ENCODE measurements around the gene PRELP. TPM values are rescaled to one million over a fixed set of nuclear protein-coding genes. Genes with fewer than 3 reads are reported as not detected.
"Not testable (repeated sequence)": the region's sequence is repeated elsewhere in the genome, so short reads cannot be mapped to it uniquely, and the experiment has no call there.

PRELP gene
- total RNA-seq, 1 donor from 2014 or later = 128 TPM

- TF ChIP-seq POLR2A (IDR thresholded peaks at IDR 0.05) (no peak), POLR2AphosphoS5 (IDR thresholded peaks at IDR 0.05; ENCODE audit: insufficient read depth in 1 of 2, low read depth in 1 of 2) (peak in 1 of 2 donors; percentile 66)
- Histone ChIP-seq H3K36me3 (no peaks in the 10 kb centered on the region), H3K9me3 (no peaks in the 10 kb centered on the region), H3K27ac (peak overlapping the region; percentile 95), H3K4me3 (no peak overlapping the region), H3K27me3 (no peaks in the 10 kb centered on the region), H3K4me1 (peaks cover 41% of the 10 kb centered on the region)
- no peak for DNase-seq (ENCODE audit: extremely low spot score in 2 of 2)
- intact Hi-C loops (cut with DNase I) = no loop called here
Measured at GRCh38 chr1:203463469-203464062, 12.0 kb upstream of the PRELP start.

- intact Hi-C loops (cut with DNase I) = no loop called here
- peak overlapping the region; percentile 95 for H3K27ac ChIP-seq
- no peaks in the 10 kb centered on the region for H3K27me3 ChIP-seq
- TF ChIP-seq CTCF (IDR thresholded peaks at IDR 0.05) (no peak), POLR2A (IDR thresholded peaks at IDR 0.05) (no peak), POLR2AphosphoS5 (IDR thresholded peaks at IDR 0.05; ENCODE audit: insufficient read depth in 1 of 2, low read depth in 1 of 2) (no peak)
- no peak for DNase-seq (ENCODE audit: extremely low spot score in 2 of 2)
- H3K4me3 ChIP-seq = no peak overlapping the region
- peaks cover 41% of the 10 kb centered on the region for H3K4me1 ChIP-seq
- H3K36me3 ChIP-seq = no peaks in the 10 kb centered on the region
- no peaks in the 10 kb centered on the region for H3K9me3 ChIP-seq
Measured at GRCh38 chr1:203464226-203464625, 11.4 kb upstream of the PRELP start.

GRCh38 chr1:203464743-203465142 is 10.9 kb upstream of the PRELP start:
- Histone ChIP-seq H3K27me3 (no peaks in the 10 kb centered on the region), H3K4me1 (peaks cover 41% of the 10 kb centered on the region), H3K4me3 (no peak overlapping the region), H3K9me3 (no peaks in the 10 kb centered on the region), H3K36me3 (no peaks in the 10 kb centered on the region), H3K27ac (peak overlapping the region; percentile 95)
- DNase-seq (ENCODE audit: extremely low spot score in 2 of 2) = no peak
- intact Hi-C loops (cut with DNase I) = loop anchor here (5.0 kb wide), 1 partner anchor 187 kb away; no protein-coding TSS in a partner anchor
- TF ChIP-seq POLR2AphosphoS5 (IDR thresholded peaks at IDR 0.05; ENCODE audit: insufficient read depth in 1 of 2, low read depth in 1 of 2) (no peak), CTCF (IDR thresholded peaks at IDR 0.05) (no peak), POLR2A (IDR thresholded peaks at IDR 0.05) (no peak)

- no peak for TF ChIP-seq POLR2A (IDR thresholded peaks at IDR 0.05)
- peak; percentile 61 to 62 for TF ChIP-seq POLR2AphosphoS5 (IDR thresholded peaks at IDR 0.05; ENCODE audit: insufficient read depth in 1 of 2, low read depth in 1 of 2)
- H3K27me3 ChIP-seq = no peaks in the 10 kb centered on the region
- peak overlapping the region; percentile 95 for H3K27ac ChIP-seq
- no peak for DNase-seq (ENCODE audit: extremely low spot score in 2 of 2)
- no peaks in the 10 kb centered on the region for H3K36me3 ChIP-seq
- H3K4me1 ChIP-seq = peaks cover 41% of the 10 kb centered on the region
- H3K4me3 ChIP-seq = no peak overlapping the region
- H3K9me3 ChIP-seq = no peaks in the 10 kb centered on the region
- intact Hi-C loops (cut with DNase I) = loop anchor here (5.0 kb wide), 1 partner anchor 188 kb away; no protein-coding TSS in a partner anchor
Measured at GRCh38 chr1:203465146-203465798, 10.3 kb upstream of the PRELP start.

- TF ChIP-seq POLR2A (IDR thresholded peaks at IDR 0.05) (no peak), POLR2AphosphoS5 (IDR thresholded peaks at IDR 0.05; ENCODE audit: insufficient read depth in 1 of 2, low read depth in 1 of 2) (peak in 1 of 2 donors; percentile 60)
- Histone ChIP-seq H3K36me3 (no peaks in the 10 kb centered on the region), H3K4me3 (no peak overlapping the region), H3K9me3 (no peaks in the 10 kb centered on the region), H3K27ac (peak overlapping the region; percentile 95), H3K4me1 (peaks cover 41% of the 10 kb centered on the region), H3K27me3 (no peaks in the 10 kb centered on the region)
- intact Hi-C loops (cut with DNase I) = loop anchor here (5.0 kb wide), 1 partner anchor 189 kb away; no protein-coding TSS in a partner anchor
- DNase-seq (ENCODE audit: extremely low spot score in 2 of 2) = no peak
Measured at GRCh38 chr1:203465948-203466347, 9.7 kb upstream of the PRELP start.

- H3K4me3 ChIP-seq; H3K9me3 ChIP-seq; DNase-seq (ENCODE audit: extremely low spot score in 2 of 2); H3K36me3 ChIP-seq; H3K27me3 ChIP-seq: not testable (repeated sequence)
- peaks cover 41% of the 10 kb centered on the region for H3K4me1 ChIP-seq
- peak overlapping the region; percentile 95 for H3K27ac ChIP-seq
- intact Hi-C loops (cut with DNase I) = loop anchor here (5.0 kb wide), 1 partner anchor 190 kb away; no protein-coding TSS in a partner anchor
Measured at GRCh38 chr1:203466906-203467549, 8.6 kb upstream of the PRELP start.
